Activated naive CD4-positive, alpha-beta T cell treated with Interleukin-2 at 50 U/mL for 16 hours (primary cell): ENCODE results near the gene MBD5.

Source experiments
- DNase-seq: peaks from one replicate; pipeline ENCODE4 v3.0.0-alpha.2; 2020

The MBD5 gene

GRCh38 chr2:148338541-148338940, 317.6 kb downstream of the MBD5 start:
- no peak for DNase-seq

- no peak for DNase-seq
These were observed 321.2 kb downstream of the MBD5 start for GRCh38 chr2:148342086-148342485.

- no peak for DNase-seq
These were observed 329.3 kb downstream of the MBD5 start for GRCh38 chr2:148350199-148350598.

DNA sequence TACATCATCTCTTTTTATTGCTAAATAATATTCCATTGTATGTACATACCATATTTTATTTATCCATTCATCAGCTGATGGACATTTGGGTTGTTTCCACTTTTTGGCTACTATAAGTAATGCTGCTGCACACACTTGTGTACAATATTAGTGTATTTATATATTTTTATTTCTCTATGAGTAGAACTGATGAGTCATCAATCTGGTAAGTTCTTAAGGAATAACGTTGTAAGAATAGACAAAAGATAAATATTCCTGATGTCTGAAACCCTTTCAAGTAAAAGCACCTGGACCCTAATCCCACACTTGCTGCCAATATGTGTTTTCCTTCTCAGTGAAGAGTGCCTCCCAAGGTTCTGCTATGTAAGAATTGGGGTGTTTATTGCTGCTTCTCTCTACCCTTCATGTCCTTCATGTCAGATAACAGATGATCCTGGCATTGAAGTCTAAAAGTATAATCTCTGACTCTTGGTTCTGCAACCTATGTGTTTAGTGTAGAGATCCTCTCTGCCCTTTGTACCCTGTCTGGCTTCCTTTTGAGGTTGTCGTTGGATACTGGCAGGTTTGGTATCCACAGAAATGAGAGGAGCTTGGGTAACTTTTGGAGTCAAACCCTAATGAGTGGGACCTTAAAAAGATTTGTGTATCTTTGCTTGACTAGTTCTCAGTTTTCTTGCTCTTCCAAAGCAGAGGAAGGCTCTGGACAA, 330.7 kb downstream of the MBD5 start:
- no peak for DNase-seq

DNA sequence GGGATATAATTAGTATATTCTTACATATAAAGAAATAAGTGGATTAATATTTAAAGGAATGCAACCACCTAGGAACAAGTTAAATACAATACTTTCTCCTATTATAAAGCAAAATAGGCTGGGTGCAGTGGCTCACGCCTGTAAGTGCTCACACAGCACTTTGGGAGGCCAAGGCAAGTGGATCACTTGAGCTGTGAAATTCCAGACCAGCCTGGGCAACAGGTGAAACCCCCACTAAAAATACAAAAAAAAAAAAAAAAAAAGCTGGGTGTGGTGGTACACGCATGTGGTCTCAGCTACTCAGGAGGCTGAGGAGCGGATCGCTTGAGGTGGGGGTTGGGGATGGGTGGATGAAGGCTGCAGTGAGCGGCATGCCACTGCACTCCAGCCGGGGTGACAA, 337.5 kb downstream of the MBD5 start:
- no peak for DNase-seq

GRCh38 chr2:148360662-148361061, 339.8 kb downstream of the MBD5 start:
- no peak for DNase-seq

DNA sequence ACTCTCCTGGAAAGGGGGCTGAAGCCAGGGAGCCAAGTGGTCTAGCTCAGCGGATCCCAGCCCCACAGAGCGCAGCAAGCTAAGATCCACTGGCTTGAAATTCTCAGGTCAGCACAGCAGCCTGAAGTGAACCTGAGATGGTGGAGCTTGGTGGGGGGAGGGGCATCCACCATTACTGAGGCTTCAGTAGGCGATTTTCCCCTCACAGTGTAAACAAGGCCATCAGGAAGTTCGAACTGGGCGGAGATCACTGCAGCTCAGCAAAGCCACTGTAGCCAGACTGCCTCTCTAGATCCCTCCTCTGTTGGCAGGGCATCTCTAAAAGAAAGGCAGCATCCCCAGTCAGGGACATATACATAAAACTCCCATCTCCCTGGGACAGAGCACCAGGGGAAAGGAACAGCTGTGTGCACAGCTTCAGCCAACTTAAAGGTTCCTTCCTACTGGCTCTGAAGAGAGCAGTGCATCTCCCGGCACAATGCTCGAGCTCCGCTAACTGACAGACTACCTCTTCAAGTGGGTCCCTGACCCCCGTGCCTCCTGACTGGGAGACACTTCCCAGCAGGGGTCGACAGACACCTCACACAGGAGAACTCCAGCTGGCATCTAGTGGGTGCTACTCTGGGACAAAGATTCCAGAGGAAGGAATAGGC, 341.4 kb downstream of the MBD5 start:
- DNase-seq: no peak

- no peak for DNase-seq
These were observed 354.3 kb downstream of the MBD5 start for GRCh38 chr2:148375214-148375613.

GRCh38 chr2:148391324-148391723, 370.4 kb downstream of the MBD5 start:
- no peak for DNase-seq

DNA sequence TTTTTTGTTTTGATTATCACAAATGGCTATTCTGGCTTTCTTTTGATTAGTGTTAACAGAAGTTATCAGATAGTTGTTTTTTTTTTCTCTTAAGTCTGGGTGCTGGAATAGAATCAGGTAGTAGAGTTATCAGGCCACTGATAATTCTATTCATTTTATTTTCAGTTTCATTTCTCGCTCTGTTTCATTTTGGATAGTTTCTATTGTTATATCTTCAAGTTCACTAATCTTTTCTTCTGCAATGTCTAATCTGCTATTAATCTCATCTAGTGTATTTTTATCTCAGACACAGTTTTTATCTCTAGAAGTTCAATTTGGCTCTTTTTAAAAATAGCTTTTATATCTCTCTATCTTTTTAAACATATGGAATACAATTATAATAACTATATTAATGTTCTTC, 381.9 kb downstream of the MBD5 start:
- no peak for DNase-seq

DNA sequence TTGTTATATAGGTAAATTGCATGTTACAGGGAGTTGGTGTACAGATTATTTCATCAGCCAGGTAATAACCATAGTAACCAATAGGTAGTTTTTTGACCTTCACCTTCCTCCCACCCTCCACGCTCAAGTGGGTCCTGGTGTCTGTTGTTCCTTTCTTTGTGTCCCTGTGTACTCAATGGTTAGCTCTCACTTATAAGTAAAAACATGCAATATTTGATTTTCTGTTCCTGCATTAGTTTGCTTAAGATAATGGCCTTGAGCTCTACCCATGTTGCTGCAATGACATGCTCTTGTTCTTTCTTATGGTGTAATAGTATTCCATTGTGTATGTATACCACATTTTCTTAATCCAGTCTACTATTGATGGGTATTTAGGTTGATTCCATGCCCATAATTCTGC, 390.0 kb downstream of the MBD5 start:
- no peak for DNase-seq

GRCh38 chr2:148416248-148416647, 395.4 kb downstream of the MBD5 start:
- DNase-seq: no peak

DNA sequence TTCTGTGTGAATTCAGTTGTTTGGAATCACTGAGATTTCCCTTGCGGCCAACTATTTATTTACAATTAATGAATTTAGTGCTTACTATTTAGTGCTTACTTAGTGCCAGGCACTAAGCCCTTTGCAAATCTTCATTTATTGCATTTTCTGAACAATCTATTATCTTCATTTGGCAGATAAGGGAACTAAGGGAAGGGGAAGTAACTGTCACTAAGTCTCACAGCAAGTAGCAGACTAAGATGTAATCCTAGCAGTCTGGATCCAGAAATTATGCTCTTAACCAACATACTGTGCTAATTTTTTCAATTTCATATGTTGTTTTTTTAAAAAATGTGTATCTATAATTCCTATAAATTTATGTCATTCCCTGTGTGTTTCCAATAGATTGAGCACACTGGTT, 409.2 kb downstream of the MBD5 start:
- no peak for DNase-seq

DNA sequence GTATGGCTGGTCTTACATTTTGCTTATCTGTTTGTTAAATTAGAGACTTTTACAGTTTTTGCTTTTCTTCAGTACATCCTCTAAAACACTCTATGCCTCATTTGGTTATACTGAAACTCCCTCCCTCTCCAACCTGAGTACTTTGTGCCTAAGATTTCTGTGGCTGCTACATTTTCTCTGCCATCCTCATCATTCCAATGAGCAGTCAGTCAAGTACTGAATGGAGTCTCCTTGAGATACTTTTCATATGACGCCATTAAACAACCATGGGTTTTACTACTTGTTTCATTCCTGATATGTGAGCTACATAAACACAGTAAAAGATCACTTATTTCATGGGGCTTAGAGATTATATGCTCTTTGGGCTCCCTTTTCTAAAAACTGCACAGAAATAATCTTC, 427.0 kb downstream of the MBD5 start:
- no peak for DNase-seq

DNA sequence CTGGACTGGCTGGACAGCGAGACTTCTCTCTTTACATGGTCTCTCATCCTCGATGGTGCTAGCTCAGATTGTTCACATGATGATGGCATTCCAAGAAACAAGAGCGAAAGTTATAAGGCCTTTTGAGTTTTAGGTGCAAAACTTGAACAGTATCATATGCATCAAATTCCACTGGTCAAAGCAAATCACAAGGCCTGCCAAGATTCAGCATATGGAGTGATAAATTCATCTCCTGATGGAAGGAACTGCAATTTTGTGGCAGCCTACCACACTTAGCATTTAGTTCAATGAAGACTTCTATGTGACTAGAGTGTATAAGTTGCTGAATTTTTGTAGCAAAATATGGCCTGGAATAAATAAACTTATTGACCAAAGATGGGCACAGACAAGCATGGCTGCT, 429.6 kb downstream of the MBD5 start:
- DNase-seq: no peak

GRCh38 chr2:148451046-148451445, 430.2 kb downstream of the MBD5 start:
- DNase-seq: no peak

DNA sequence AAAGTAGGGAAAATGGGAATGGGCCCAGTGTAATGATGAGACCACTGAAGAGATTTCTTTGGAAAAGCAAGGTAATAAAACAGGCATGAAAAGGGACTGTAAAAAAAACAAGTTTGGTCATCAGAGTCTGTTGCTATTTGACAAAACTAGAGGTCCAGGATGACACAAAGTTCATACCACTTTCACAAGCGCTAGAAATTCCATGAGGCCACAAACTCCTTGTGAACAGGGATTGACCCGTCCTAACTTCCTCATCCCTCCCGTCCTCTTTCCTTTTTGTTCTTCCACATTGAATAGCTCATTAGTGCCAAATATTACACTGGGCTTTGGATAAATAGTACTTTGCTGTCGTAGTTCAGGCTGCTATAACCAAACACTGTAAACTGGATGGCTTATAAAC, 434.9 kb downstream of the MBD5 start:
- no peak for DNase-seq

DNA sequence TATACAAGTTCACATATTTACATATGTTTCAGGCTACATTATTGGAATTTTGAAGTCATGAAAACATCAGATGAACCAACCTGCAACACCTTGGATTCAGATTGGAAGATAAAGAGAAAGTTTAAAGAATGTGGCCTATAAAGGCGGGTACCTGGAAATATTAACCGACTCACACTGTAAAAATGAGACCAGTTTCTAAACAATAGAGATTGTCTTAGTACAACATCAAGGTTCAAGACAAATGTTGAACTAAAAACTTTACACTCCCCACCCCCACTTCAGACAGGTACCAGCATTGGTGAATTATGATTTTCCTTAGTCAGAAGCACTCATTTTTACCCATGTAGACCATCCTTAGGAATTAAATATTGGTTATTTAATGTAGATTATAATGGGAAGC, 437.3 kb downstream of the MBD5 start:
- no peak for DNase-seq

DNA sequence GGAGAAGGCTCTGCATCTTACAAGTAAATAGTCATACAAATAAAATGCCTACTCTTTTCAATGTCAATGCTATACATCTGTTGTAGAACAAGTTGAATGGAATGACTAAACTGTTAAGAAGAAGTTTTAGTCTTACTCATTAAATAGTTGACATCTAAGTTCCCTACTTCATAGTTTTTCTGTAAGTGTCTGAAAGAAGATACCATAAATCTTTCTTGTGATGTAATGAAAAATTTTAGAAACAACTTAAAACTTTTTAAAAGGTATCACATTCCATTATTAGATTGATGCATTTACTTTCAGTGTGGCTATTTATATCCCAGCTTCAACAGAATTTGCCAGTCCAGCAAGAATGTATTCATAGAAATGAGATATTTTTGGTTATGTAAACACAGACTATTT, 438.5 kb downstream of the MBD5 start:
- no peak for DNase-seq

- DNase-seq: no peak
These were observed 441.0 kb downstream of the MBD5 start for GRCh38 chr2:148461876-148462275.

DNA sequence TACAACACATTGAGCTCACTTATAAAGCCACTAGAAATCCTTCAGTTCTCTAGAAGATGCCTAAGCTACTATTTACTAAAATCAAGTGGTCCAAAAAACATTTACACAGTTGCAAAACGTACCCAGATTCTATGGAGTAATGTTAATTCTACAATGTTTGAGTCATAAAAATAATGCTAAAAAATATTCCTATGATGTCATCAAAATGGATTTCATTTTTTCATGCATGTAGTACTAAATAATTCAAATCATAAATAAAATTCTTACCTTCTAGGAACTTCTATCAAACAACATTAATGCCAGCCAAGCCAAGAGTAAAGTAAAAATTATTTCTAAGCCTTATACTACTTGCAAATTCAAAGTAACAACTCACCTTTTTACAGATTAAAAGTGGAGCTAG, 454.7 kb downstream of the MBD5 start:
- no peak for DNase-seq

GRCh38 chr2:148479398-148479797, 458.5 kb downstream of the MBD5 start:
- no peak for DNase-seq

DNA sequence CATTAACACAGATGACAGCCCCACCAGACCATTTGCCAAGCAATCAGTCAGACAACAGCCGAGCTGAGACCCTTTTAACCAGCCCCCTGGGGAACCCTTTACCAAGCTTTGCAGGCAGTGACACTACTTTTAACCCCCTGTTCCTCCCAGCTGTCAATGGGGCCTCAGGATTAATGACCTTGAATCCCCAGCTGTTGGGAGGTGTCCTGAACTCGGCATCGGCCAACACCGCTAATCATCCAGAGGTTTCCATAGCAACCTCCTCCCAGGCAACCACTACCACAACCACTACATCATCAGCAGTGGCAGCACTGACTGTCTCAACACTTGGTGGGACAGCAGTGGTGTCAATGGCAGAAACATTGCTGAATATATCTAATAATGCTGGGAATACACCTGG, 462.8 kb downstream of the MBD5 start:
- no peak for DNase-seq

- no peak for DNase-seq
These were observed 463.2 kb downstream of the MBD5 start for GRCh38 chr2:148484066-148484465.

DNA sequence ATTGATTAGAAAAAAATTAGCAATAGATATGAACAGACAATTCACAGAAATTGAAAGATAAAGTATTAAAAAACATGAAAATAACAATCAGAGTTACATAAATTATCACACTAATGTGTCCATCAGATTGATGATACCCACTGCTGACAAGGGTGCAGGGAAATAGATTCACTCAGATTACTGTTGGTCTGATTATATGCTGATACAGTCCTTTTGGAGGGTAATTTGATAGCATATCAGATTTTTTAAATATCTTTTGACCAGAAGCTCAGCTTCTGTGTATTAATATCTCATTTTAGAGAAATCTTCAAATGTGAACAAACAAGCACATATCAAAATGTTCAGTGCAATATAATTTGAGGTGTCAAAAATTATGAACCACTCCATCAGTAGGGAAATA, 465.8 kb downstream of the MBD5 start:
- no peak for DNase-seq
